HAP-1 (cell line): Measurements from ENCODE around the gene PIWIL1.

ENCODE experiments used
- DNase-seq, 2 experiments: peaks; one replicate each; pipeline ENCODE4 v3.0.0-alpha.2; 2016 to 2020; ENCODE audit warnings: low spot score in 2 of 2
- H3K27me3 ChIP-seq: fragments of 250-450 bp; sonication (Bioruptor Pico); 2 replicates; pipeline ENCODE4 v1.5.1; 2020; ENCODE audit warnings: low read depth, mild to moderate bottlenecking, moderate library complexity
- H3K36me3 ChIP-seq: fragments of 250-450 bp; sonication (Bioruptor Pico); replicated peaks from 2 replicates; pipeline ENCODE4 v1.5.1; 2020; ENCODE audit warnings: mild to moderate bottlenecking
- H3K4me1 ChIP-seq: fragments of 250-450 bp; sonication (Bioruptor Pico); 2 replicates; pipeline ENCODE4 v1.5.1; 2020; ENCODE audit warnings: mild to moderate bottlenecking
- H3K4me3 ChIP-seq: fragments of 250-450 bp; sonication (Bioruptor Pico); 2 replicates; pipeline ENCODE4 v1.5.1; 2020; ENCODE audit warnings: mild to moderate bottlenecking, moderate library complexity
- H3K9me3 ChIP-seq: fragments of 250-450 bp; sonication (Bioruptor Pico); 2 replicates; pipeline ENCODE4 v1.5.1; 2020; ENCODE audit warnings: mild to moderate bottlenecking, moderate library complexity
- in situ Hi-C: fragments of 300-500 bp; cut with MboI; formaldehyde crosslinking; loops from 3 replicates; pipeline ENCODE4 v1.14.3; 2020; ENCODE audit warnings: low sequenced_read_pairs, inconsistent platforms, mixed read lengths

PIWIL1 gene

GRCh38 chr12:130322263-130322662 lies 15.4 kb upstream of the PIWIL1 start:
- in situ Hi-C loops, result no loop called here
- no peaks in the 10 kb centered on the region for H3K27me3 ChIP-seq
- DNase-seq, result no peak

GRCh38 chr12:130330685-130331084 lies 7.0 kb upstream of the PIWIL1 start:
- Histone ChIP-seq H3K27me3 (no peaks in the 10 kb centered on the region), H3K4me3 (no peak overlapping the region), H3K36me3 (no peaks in the 10 kb centered on the region), H3K4me1 (no peaks in the 10 kb centered on the region), H3K9me3 (no peaks in the 10 kb centered on the region)
- DNase-seq, result no peak
- in situ Hi-C loops, result no loop called here

More at GRCh38 chr12:130322263-130322662, 15.4 kb upstream of the PIWIL1 start:
- Histone ChIP-seq H3K4me1 (no peaks in the 10 kb centered on the region), H3K9me3 (no peaks in the 10 kb centered on the region), H3K36me3 (no peaks in the 10 kb centered on the region), H3K4me3 (no peak overlapping the region)

GRCh38 chr12:130331146-130331545 lies 6.5 kb upstream of the PIWIL1 start:
- H3K36me3 ChIP-seq, result no peaks in the 10 kb centered on the region
- no peaks in the 10 kb centered on the region for H3K9me3 ChIP-seq
- H3K4me3 ChIP-seq, result no peak overlapping the region
- no peaks in the 10 kb centered on the region for H3K4me1 ChIP-seq
- DNase-seq, result no peak
- in situ Hi-C loops, result no loop called here
- H3K27me3 ChIP-seq, result no peaks in the 10 kb centered on the region

GRCh38 chr12:130333341-130333740 lies 4.3 kb upstream of the PIWIL1 start:
- Histone ChIP-seq H3K27me3 (no peaks in the 10 kb centered on the region), H3K4me3 (no peak overlapping the region), H3K9me3 (no peaks in the 10 kb centered on the region), H3K4me1 (no peaks in the 10 kb centered on the region), H3K36me3 (no peaks in the 10 kb centered on the region)
- DNase-seq, result no peak
- in situ Hi-C loops, result no loop called here

GRCh38 chr12:130334399-130334798 lies 3.3 kb upstream of the PIWIL1 start:
- H3K4me3 ChIP-seq, result no peak overlapping the region
- DNase-seq, result no peak
- no peaks in the 10 kb centered on the region for H3K9me3 ChIP-seq
- H3K36me3 ChIP-seq, result no peaks in the 10 kb centered on the region
- in situ Hi-C loops, result no loop called here
- no peaks in the 10 kb centered on the region for H3K4me1 ChIP-seq
- H3K27me3 ChIP-seq, result no peaks in the 10 kb centered on the region

GRCh38 chr12:130334937-130335336 lies 2.8 kb upstream of the PIWIL1 start:
- Histone ChIP-seq H3K27me3 (no peaks in the 10 kb centered on the region), H3K4me3 (no peak overlapping the region), H3K9me3 (no peaks in the 10 kb centered on the region), H3K4me1 (no peaks in the 10 kb centered on the region), H3K36me3 (no peaks in the 10 kb centered on the region)
- DNase-seq, result no peak
- in situ Hi-C loops, result loop anchor here (5.0 kb wide), 1 partner anchor 283 kb away; no protein-coding TSS in a partner anchor

- Histone ChIP-seq H3K9me3 (no peaks in the 10 kb centered on the region), H3K36me3 (no peaks in the 10 kb centered on the region), H3K4me3 (no peak overlapping the region), H3K4me1 (no peaks in the 10 kb centered on the region), H3K27me3 (no peaks in the 10 kb centered on the region)
- DNase-seq, result peak; percentile 49 to 65
- in situ Hi-C loops, result loop anchor here (5.0 kb wide), 1 partner anchor 283 kb away; no protein-coding TSS in a partner anchor
These were observed 1.9 kb upstream of the PIWIL1 start for GRCh38 chr12:130335517-130336392.

- no peak overlapping the region for H3K4me3 ChIP-seq
- H3K9me3 ChIP-seq, result no peaks in the 10 kb centered on the region
- in situ Hi-C loops, result loop anchor here (5.0 kb wide), 1 partner anchor 285 kb away; no protein-coding TSS in a partner anchor
- H3K27me3 ChIP-seq, result no peaks in the 10 kb centered on the region
- H3K36me3 ChIP-seq, result no peaks in the 10 kb centered on the region
- no peaks in the 10 kb centered on the region for H3K4me1 ChIP-seq
- no peak for DNase-seq
These were observed 782 bp upstream of the PIWIL1 start for GRCh38 chr12:130336723-130337487.

- no peaks in the 10 kb centered on the region for H3K36me3 ChIP-seq
- no peaks in the 10 kb centered on the region for H3K9me3 ChIP-seq
- in situ Hi-C loops, result loop anchor here (5.0 kb wide), 1 partner anchor 287 kb away; no protein-coding TSS in a partner anchor
- H3K4me1 ChIP-seq, result no peaks in the 10 kb centered on the region
- no peak for DNase-seq
- no peaks in the 10 kb centered on the region for H3K27me3 ChIP-seq
- no peak overlapping the region for H3K4me3 ChIP-seq
These were observed 1.3 kb downstream of the PIWIL1 start for GRCh38 chr12:130338794-130339601.

- in situ Hi-C loops, result loop anchor here (5.0 kb wide), 1 partner anchor 288 kb away; no protein-coding TSS in a partner anchor
- Histone ChIP-seq H3K27me3 (no peaks in the 10 kb centered on the region), H3K4me3 (no peak overlapping the region), H3K36me3 (no peaks in the 10 kb centered on the region), H3K4me1 (no peaks in the 10 kb centered on the region), H3K9me3 (no peaks in the 10 kb centered on the region)
- DNase-seq, result no peak
These were observed 2.3 kb downstream of the PIWIL1 start for GRCh38 chr12:130339951-130340350.

GRCh38 chr12:130342442-130342841 lies 4.8 kb downstream of the PIWIL1 start:
- in situ Hi-C loops, result no loop called here

GRCh38 chr12:130342842-130343241 lies 5.2 kb downstream of the PIWIL1 start:
- no peak for DNase-seq
- Histone ChIP-seq H3K9me3 (no peaks in the 10 kb centered on the region), H3K27me3 (no peaks in the 10 kb centered on the region), H3K4me3 (no peak overlapping the region), H3K4me1 (no peaks in the 10 kb centered on the region), H3K36me3 (no peaks in the 10 kb centered on the region)
- in situ Hi-C loops, result no loop called here

More at GRCh38 chr12:130342442-130342841, 4.8 kb downstream of the PIWIL1 start:
- DNase-seq, result no peak
- no peaks in the 10 kb centered on the region for H3K27me3 ChIP-seq
- no peaks in the 10 kb centered on the region for H3K4me1 ChIP-seq
- H3K4me3 ChIP-seq, result no peak overlapping the region
- H3K9me3 ChIP-seq, result no peaks in the 10 kb centered on the region
- no peaks in the 10 kb centered on the region for H3K36me3 ChIP-seq

GRCh38 chr12:130344529-130344928 lies 6.8 kb downstream of the PIWIL1 start:
- H3K36me3 ChIP-seq, result no peaks in the 10 kb centered on the region
- DNase-seq, result no peak
- in situ Hi-C loops, result no loop called here

More at GRCh38 chr12:130344529-130344928, 6.8 kb downstream of the PIWIL1 start:
- Histone ChIP-seq H3K4me3 (no peak overlapping the region), H3K9me3 (no peaks in the 10 kb centered on the region), H3K27me3 (no peaks in the 10 kb centered on the region), H3K4me1 (no peaks in the 10 kb centered on the region)
